GM23338 (cell line): ENCODE results near the gene VPS72. TPM values are rescaled to one million over a fixed set of nuclear protein-coding genes. Genes with fewer than 3 reads are reported as not detected.
"Not testable (repeated sequence)": the region's sequence is repeated elsewhere in the genome, so short reads cannot be mapped to it uniquely, and the experiment has no call there.

ENCODE experiments used
- ATAC-seq: fragments of 200-7000 bp; cut with Tn5 transposase; 3 replicates; pipeline ENCODE4 v1.9.1; 2020
- DNase-seq: peaks from one replicate; pipeline ENCODE4 v3.0.0-alpha.2; 2015; ENCODE audit warnings: low spot score
- H2AFZ ChIP-seq: fragments of 200-600 bp; sonication (generic); 2 replicates; pipeline ENCODE4 v1.8.0; 2016; ENCODE audit warnings: antibody characterized with exemption, mild to moderate bottlenecking, moderate library complexity
- H3F3A ChIP-seq: fragments of 200-600 bp; sonication (generic); replicated peaks from 2 replicates; pipeline ENCODE4 v1.8.0; 2017; ENCODE audit warnings: antibody characterized with exemption, mixed run types, low read depth
- H3K27ac ChIP-seq: fragments of 200-600 bp; sonication (generic); 2 replicates; pipeline ENCODE4 v1.6.1; 2016; ENCODE audit warnings: low read depth
- H3K27me3 ChIP-seq: fragments of 200-600 bp; sonication (generic); 2 replicates; pipeline ENCODE4 v1.8.0; 2016; ENCODE audit warnings: mild to moderate bottlenecking, mixed run types, moderate library complexity; ENCODE audit not compliant: insufficient read depth
- H3K36me3 ChIP-seq: fragments of 200-600 bp; sonication (generic); 2 replicates; pipeline ENCODE4 v1.8.0; 2016; ENCODE audit warnings: mild to moderate bottlenecking; ENCODE audit not compliant: insufficient read depth
- H3K4me1 ChIP-seq: fragments of 200-600 bp; sonication (generic); 2 replicates; pipeline ENCODE4 v1.8.0; 2016; ENCODE audit warnings: mild to moderate bottlenecking, moderate library complexity; ENCODE audit not compliant: insufficient read depth
- H3K4me2 ChIP-seq: fragments of 200-600 bp; sonication (generic); 2 replicates; pipeline ENCODE4 v1.7.1; 2017; ENCODE audit warnings: mixed run types
- H3K4me3 ChIP-seq: fragments of 200-600 bp; sonication (generic); 2 replicates; pipeline ENCODE4 v1.6.1; 2016; ENCODE audit warnings: mixed run types
- H3K79me2 ChIP-seq: fragments of 200-600 bp; sonication (generic); replicated peaks from 2 replicates; pipeline ENCODE4 v1.8.0; 2017; ENCODE audit warnings: mild to moderate bottlenecking; ENCODE audit not compliant: insufficient read depth
- H3K9me2 ChIP-seq: fragments of 200-600 bp; sonication (generic); 2 replicates; pipeline ENCODE4 v1.8.0; 2017; ENCODE audit not compliant: insufficient read depth
- H4K20me1 ChIP-seq: fragments of 200-600 bp; sonication (generic); replicated peaks from 2 replicates; pipeline ENCODE4 v1.8.0; 2017; ENCODE audit warnings: mild to moderate bottlenecking; ENCODE audit not compliant: insufficient read depth
- H3K27ac Mint-ChIP-seq: 2 replicates; pipeline ENCODE4 v1.8.0; 2020; ENCODE audit warnings: inconsistent platforms, mild to moderate bottlenecking, moderate library complexity, mixed read lengths
- H3K27me3 Mint-ChIP-seq: 3 replicates; pipeline ENCODE4 v1.8.0; 2022; ENCODE audit warnings: low read depth, mild to moderate bottlenecking, moderate library complexity, mixed read lengths, inconsistent platforms; ENCODE audit not compliant: insufficient read depth, poor library complexity
- H3K36me3 Mint-ChIP-seq: 3 replicates; pipeline ENCODE4 v1.8.0; 2021; ENCODE audit warnings: low read depth, mild to moderate bottlenecking, inconsistent platforms, moderate library complexity, mixed read lengths
- H3K4me1 Mint-ChIP-seq: 3 replicates; pipeline ENCODE4 v1.8.0; 2020; ENCODE audit warnings: mild to moderate bottlenecking, inconsistent platforms, mixed read lengths
- H3K4me3 Mint-ChIP-seq: 3 replicates; pipeline ENCODE4 v1.8.0; 2021; ENCODE audit warnings: moderate library complexity, mild to moderate bottlenecking, inconsistent platforms, mixed read lengths
- H3K9me3 Mint-ChIP-seq: 3 replicates; pipeline ENCODE4 v1.8.0; 2020; ENCODE audit warnings: moderate library complexity, mild to moderate bottlenecking, inconsistent platforms, mixed read lengths
- CREB1 ChIP-seq: fragments of 250-450 bp; sonication (Bioruptor Pico); IDR thresholded peaks from 2 replicates; pipeline ENCODE4 v1.5.0; 2020; ENCODE audit warnings: low read depth, mild to moderate bottlenecking, moderate library complexity
- CTCF ChIP-seq, 2 experiments: fragments of 200-600 bp in 1 of 2; sonication (generic) in 1 of 2; conservative IDR thresholded peaks; 2 replicates each; pipeline versions ENCODE4 v1.5.1 to v1.6.1; 2016 to 2017; ENCODE audit warnings: antibody characterized with exemption in 2 of 2, low read depth in 2 of 2, mild to moderate bottlenecking in 2 of 2, moderate library complexity in 1 of 2
- EZH2phosphoT487 ChIP-seq: fragments of 200-600 bp; sonication (generic); IDR thresholded peaks from one replicate; pipeline ENCODE4 v1.8.1; 2018; ENCODE audit warnings: antibody characterized with exemption; ENCODE audit not compliant: unreplicated experiment
- POLR2AphosphoS5 ChIP-seq: IDR thresholded peaks from 2 replicates; pipeline ENCODE4 v1.6.1; 2016; ENCODE audit warnings: antibody characterized with exemption, low read depth
- ZNF462 ChIP-seq: fragments of 250-450 bp; sonication (Bioruptor Pico); IDR thresholded peaks from 2 replicates; pipeline ENCODE4 v1.5.0; 2020; ENCODE audit warnings: mild to moderate bottlenecking, moderate library complexity
- polyA plus RNA-seq: library from polyadenylated mRNA; unstranded; fragments of >200 nt; fragmentation: Nextera tagmentation; extraction: Ambion mirVana; gene quantifications from 2 replicates; pipeline ENCODE4 v1.2.1, GENCODE V29; 2016
- total RNA-seq: library from RNA; depleted of rRNA; stranded (reverse); fragments of >200 nt; shearing (Covaris generic); gene quantifications from 2 replicates; pipeline ENCODE4 v1.2.3, GENCODE V29; 2014

The VPS72 gene
- total and polyA plus RNA-seq, 2 experiments from 2014 or later, result 60.2 to 90.3 TPM

GRCh38 chr1:151197863-151198253 lies 7.9 kb upstream of the VPS72 start (continued):
- TF ChIP-seq ZNF462 (CRISPR knock-in tag) (no peak), EZH2phosphoT487 (no peak)

DNA sequence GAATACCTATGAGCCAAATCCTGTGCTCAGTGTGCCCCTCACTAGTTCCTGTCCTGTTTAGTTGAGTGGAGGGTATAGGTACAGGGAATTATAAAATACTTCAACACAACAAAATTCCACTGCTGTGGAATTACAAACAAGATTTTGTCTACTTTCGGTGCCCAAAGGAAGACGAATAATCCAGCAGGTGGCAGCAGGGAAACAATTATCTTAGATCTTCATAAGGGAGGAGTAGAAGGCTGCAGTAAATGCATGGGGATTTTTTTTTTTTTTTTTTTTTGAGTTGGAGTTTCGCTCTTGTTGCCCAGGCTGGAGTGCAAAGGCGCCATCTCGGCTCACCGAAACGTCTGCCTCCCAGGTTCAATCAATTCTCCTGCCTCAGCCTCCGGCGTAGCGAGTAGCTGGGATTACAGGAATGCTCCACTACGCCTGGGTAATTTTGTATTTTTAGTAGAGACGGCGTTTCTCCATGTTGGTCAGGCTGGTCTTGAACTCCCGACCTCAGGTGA lies 6.3 kb upstream of the VPS72 start:
- Mint-ChIP-seq H3K36me3 (peaks cover 12% of the 10 kb centered on the region), H3K4me1 (peaks cover 16% of the 10 kb centered on the region; the same call in 2 of the 3 replicates), H3K27ac (0 out of 2 replicates have a peak overlapping the region, but pooled peaks have one; percentile 13), H3K4me3 (peak overlapping the region; percentile 26; the same call in 1 of the 3 replicates), H3K27me3 (peaks cover 13% of the 10 kb centered on the region), H3K9me3 (no peaks in the 10 kb centered on the region)
- Histone ChIP-seq H4K20me1 (peaks cover 13% of the 10 kb centered on the region), H3K4me1 (peaks cover 6% of the 10 kb centered on the region), H3K4me3 (no peak overlapping the region), H2AFZ (no peak overlapping the region), H3K4me2 (no peak overlapping the region), H3K9me2 (no peaks in the 10 kb centered on the region), H3F3A (0 out of 2 replicates have a peak, but pooled peaks cover 7% of the 10 kb centered on the region), H3K36me3 (no peaks in the 10 kb centered on the region), H3K27me3 (no peaks in the 10 kb centered on the region), H3K27ac (peak overlapping the region; percentile 69), H3K79me2 (peaks cover 29% of the 10 kb centered on the region)
- peak; percentile 17 for ATAC-seq
- no peak for TF ChIP-seq POLR2AphosphoS5
- peak; percentile 58 to 65 for TF ChIP-seq CTCF (conservative IDR thresholded peaks at IDR 0.05; ENCODE audit: low read depth in 2 of 2)
- no peak for TF ChIP-seq CREB1 (CRISPR knock-in tag)
- TF ChIP-seq EZH2phosphoT487, result no peak
- peak; percentile 77 for DNase-seq

DNA sequence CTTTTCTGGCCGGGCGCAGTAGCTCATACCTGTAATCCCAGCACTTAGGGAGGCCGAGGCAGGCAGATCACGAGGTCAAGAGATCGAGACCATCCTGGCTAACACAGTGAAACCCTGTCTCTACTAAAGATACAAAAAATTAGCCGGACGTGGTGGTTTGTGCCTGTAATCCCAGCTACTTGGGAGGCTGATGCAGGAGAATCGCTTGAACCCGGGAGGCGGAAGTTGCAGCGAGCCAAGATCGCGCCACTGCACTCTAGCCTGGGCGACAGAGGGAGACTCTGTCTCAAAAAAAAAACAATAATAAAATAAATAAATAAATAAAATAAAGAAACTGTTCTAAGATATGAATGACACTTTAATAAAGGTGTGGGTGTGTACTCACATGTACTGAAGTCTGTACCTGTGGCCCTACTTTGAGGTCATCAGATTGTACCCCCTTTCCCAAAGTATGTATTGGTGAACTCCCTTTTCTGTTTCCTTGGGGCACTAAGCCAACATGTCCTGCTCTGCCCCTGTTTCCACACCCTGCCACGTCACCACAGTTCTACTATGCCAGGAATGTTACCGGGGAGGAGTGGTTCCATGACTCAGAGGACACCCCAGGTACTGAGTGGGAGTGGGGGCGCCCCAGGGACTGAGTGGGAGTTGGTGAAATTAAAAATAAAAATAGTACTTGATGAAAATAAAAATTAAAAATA lies 5.0 kb upstream of the VPS72 start:
- Histone ChIP-seq H3K79me2 (peaks cover 16% of the 10 kb centered on the region), H3F3A (0 out of 2 replicates have a peak, but pooled peaks cover 12% of the 10 kb centered on the region)
- DNase-seq, H3K4me3 ChIP-seq, H3K9me3 Mint-ChIP-seq, H3K9me2 ChIP-seq, H3K4me2 ChIP-seq, H3K4me1 ChIP-seq, H3K36me3 ChIP-seq, H4K20me1 ChIP-seq, H3K27ac ChIP-seq, ATAC-seq, H3K4me3 Mint-ChIP-seq, H2AFZ ChIP-seq, H3K27me3 ChIP-seq, H3K27ac Mint-ChIP-seq: not testable (repeated sequence)
- Mint-ChIP-seq H3K36me3 (peaks cover 12% of the 10 kb centered on the region), H3K27me3 (peaks cover 17% of the 10 kb centered on the region), H3K4me1 (peaks cover 16% of the 10 kb centered on the region; the same call in 2 of the 3 replicates)
